Motor neuron (in vitro differentiated cells): Measurements from ENCODE around the gene KRT81. TPM values are rescaled to one million over a fixed set of nuclear protein-coding genes. Genes with fewer than 3 reads are reported as not detected.
"Not testable (repeated sequence)": the region's sequence is repeated elsewhere in the genome, so short reads cannot be mapped to it uniquely, and the experiment has no call there.

ENCODE experiments used
- ATAC-seq, 8 experiments: fragments of 200-7000 bp; cut with Tn5 transposase; replicated peaks in 6 of 8; 2 replicates each; pipeline ENCODE4 v1.8.0; 2021; ENCODE audit warnings: mild to moderate bottlenecking in 8 of 8, moderate library complexity in 8 of 8
- H3K27ac ChIP-seq, 2 donors: fragments of 250-450 bp; sonication (Bioruptor Pico); 2 replicates each; pipeline ENCODE4 v1.9.0; 2021; ENCODE audit warnings: antibody characterized with exemption in 2 of 2, mild to moderate bottlenecking in 2 of 2, moderate library complexity in 1 of 2
- H3K4me1 ChIP-seq, 2 donors: fragments of 250-450 bp; sonication (Bioruptor Pico); replicated peaks in 1 of 2; 2 replicates each; pipeline ENCODE4 v1.6.1; 2021; ENCODE audit warnings: antibody characterized with exemption in 2 of 2, mild to moderate bottlenecking in 2 of 2, moderate library complexity in 1 of 2
- H3K4me3 ChIP-seq, 5 donors: fragments of 250-450 bp; sonication (Bioruptor Pico); 2 replicates each; pipeline ENCODE4 v1.9.0; 2021; ENCODE audit warnings: antibody characterized with exemption in 5 of 5, mild to moderate bottlenecking in 5 of 5, moderate library complexity in 4 of 5
- WGBS, 10 experiments: fragments of 450-650 bp; shearing (Covaris generic); methylation state at CpG; one replicate each; pipeline ENCODE4 v1.0.0; 2022; 5-methylcytosine and 5-hydroxymethylcytosine counted together
- in situ Hi-C, 9 experiments: fragments of 400-800 bp; cut with MboI; loops; one replicate each; pipeline ENCODE4 v1.15.0; 2021; ENCODE audit warnings: low sequenced_read_pairs in 9 of 9, low pct_unique_long_range_greater_than_20kb in 2 of 9; ENCODE audit not compliant: unreplicated experiment in 9 of 9
- total RNA-seq, 8 experiments: library from RNA; unstranded; fragments of 300-600 nt; gene quantifications; 2 replicates each; pipeline versions ENCODE4 v1.2.3 to v1.2.4, GENCODE V29; 2022

The KRT81 gene
- total RNA-seq, 8 experiments from 2014 or later, result 0.49 to 0.58 TPM; not detected in 6

GRCh38 chr12:52324153-52324444 lies 32.8 kb upstream of the KRT81 start:
- 60 to 72% methylated on average over 1 to 3 of the region's 3 CpGs; no CpG with 5 or more reads in 8 of the 10 experiments for WGBS, 10 experiments
- H3K27ac ChIP-seq, result no peak overlapping the region
- no peak overlapping the region for H3K4me3 ChIP-seq
- in situ Hi-C loops, result loop anchor here in 2 of 9 experiments (10.0 kb wide), 1 partner anchor 169 kb away; no protein-coding TSS in a partner anchor
- H3K4me1 ChIP-seq, result no peaks in the 10 kb centered on the region
- ATAC-seq, result no peak

- Histone ChIP-seq H3K4me1 (no peaks in the 10 kb centered on the region), H3K27ac (no peak overlapping the region), H3K4me3 (no peak overlapping the region)
- no peak for ATAC-seq
- in situ Hi-C loops, result loop anchor here in 2 of 9 experiments (10.0 kb wide), 1 partner anchor 169 kb away; no protein-coding TSS in a partner anchor
- 49 to 100% (median 80%) methylated on average over 1 to 6 of the region's 10 CpGs; no CpG with 5 or more reads in 2 of the 10 experiments for whole genome bisulfite sequencing, 10 experiments
These were observed 32.2 kb upstream of the KRT81 start for GRCh38 chr12:52323416-52324152.

GRCh38 chr12:52323001-52323400 lies 31.7 kb upstream of the KRT81 start:
- Histone ChIP-seq H3K27ac (no peak overlapping the region), H3K4me3 (no peak overlapping the region), H3K4me1 (no peaks in the 10 kb centered on the region)
- in situ Hi-C loops, result loop anchor here in 2 of 9 experiments (10.0 kb wide), 1 partner anchor 168 kb away; no protein-coding TSS in a partner anchor
- 60% methylated on average over 1 of the region's 1 CpG; no CpG with 5 or more reads in 8 of the 10 experiments for WGBS, 10 experiments
- ATAC-seq, result no peak

DNA sequence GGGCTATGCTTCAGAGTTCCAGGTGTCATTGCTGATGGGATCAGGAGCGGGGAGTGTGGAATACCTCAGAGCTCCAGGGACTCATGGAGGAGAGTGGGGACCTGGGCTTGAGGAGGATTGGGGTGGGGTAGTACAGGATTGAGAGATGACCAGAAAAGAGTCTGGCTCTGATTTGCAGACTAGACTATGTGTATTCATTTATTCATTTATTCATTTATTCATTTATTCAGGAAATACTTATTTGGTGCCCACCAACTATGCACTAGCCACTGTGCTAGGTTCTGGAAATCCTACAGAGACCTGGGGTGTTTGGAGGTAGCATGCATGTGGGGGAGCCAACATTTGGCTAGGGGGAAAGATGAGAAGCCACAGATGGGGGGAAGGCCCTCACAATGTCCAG lies 30.7 kb upstream of the KRT81 start:
- H3K4me3 ChIP-seq, result no peak overlapping the region
- ATAC-seq, result peak in 3 of 8 experiments; percentile 49 to 93 (median 88)
- no peak overlapping the region for H3K27ac ChIP-seq
- in situ Hi-C loops, result loop anchor here in 2 of 9 experiments (10.0 kb wide), 1 partner anchor 167 kb away; no protein-coding TSS in a partner anchor
- H3K4me1 ChIP-seq, result no peaks in the 10 kb centered on the region
- 57 to 80% (median 60%) methylated on average over 1 of the region's 1 CpG; no CpG with 5 or more reads in 7 of the 10 experiments for WGBS, 10 experiments

- Histone ChIP-seq H3K4me3 (no peak overlapping the region), H3K27ac (no peak overlapping the region), H3K4me1 (no peaks in the 10 kb centered on the region)
- no peak for ATAC-seq
- WGBS, 10 experiments, result 40 to 77% (median 60%) methylated on average over 1 to 3 of the region's 4 CpGs; no CpG with 5 or more reads in 7 of the 10 experiments
- in situ Hi-C loops, result loop anchor here in 2 of 9 experiments (10.0 kb wide), 1 partner anchor 167 kb away; no protein-coding TSS in a partner anchor
These were observed 30.1 kb upstream of the KRT81 start for GRCh38 chr12:52321418-52321817.

DNA sequence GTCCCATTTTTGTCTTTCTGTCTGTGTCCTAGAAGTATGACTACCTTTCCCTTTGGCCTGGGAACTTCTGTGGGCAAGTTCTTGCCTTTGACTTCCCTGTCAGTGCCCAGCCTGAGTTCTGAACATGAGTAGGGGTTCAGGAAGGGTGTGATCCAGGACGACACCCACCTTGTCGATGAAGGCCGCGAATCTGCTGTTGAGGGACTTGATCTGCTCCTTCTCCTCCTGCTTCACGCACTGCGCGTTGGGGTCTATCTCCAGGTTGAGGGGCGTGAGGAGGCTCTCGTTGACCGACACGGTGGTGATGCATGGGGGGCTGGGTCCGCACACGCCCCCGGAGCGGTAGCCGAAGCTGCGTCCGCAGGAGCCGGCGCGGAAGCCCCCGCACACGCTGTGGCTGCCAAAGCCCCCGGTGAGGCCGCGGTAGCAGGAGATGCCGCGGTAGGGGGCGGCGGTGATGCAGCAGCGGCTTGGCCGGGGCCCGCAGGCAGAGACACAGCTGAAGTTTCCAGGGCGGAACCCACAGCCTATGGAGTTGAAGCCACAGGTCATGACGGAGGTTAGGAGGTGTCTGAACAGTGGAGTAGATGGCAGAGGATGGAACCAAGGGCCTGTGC lies 29.6 kb upstream of the KRT81 start, which contains the start of gene KRT83:
TSS of gene KRT83 (minus strand) at position 615 of the 617 bp plus-strand sequence. CDS start at position 552, 63 bp downstream.
- WGBS, 10 experiments, result 75 to 100% (median 86%) methylated on average over 2 to 8 of the region's 35 CpGs; no CpG with 5 or more reads in 6 of the 10 experiments
- H3K27ac ChIP-seq, result no peak within 1 kb of the TSS
- in situ Hi-C loops, result loop anchor here in 2 of 9 experiments (10.0 kb wide), 1 partner anchor 166 kb away; no protein-coding TSS in a partner anchor

DNA sequence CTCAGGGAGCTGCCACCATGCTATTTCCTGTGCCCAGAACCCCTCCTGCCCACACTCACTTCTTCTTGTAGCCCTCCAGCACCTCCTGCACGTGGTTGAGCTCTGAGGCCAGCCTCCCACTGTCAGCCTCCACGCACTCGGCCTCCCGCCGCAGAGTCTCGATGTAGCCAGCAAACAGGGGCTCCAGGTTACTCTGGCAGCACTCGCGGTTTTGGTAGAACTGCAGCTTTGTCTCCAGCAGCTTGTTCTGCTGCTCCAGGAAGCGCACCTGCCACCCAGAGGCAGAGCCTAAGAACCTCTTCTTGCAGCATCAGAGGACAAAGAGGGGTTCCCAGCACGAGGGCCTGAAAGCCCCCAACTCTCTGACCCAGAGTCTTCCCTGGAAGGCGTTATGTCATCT lies 27.8 kb upstream of the KRT81 start:
- no peaks in the 10 kb centered on the region for H3K4me1 ChIP-seq
- in situ Hi-C loops, result no loop called here
- H3K4me3 ChIP-seq, result no peak overlapping the region
- no peak overlapping the region for H3K27ac ChIP-seq
- 47 to 74% methylated on average over 3 to 8 of the region's 11 CpGs; no CpG with 5 or more reads in 8 of the 10 experiments for WGBS, 10 experiments
- no peak for ATAC-seq

More for the DNA sequence above, 29.6 kb upstream of the KRT81 start, which contains the start of gene KRT83:
- no peaks in the 10 kb centered on the region for H3K4me1 ChIP-seq
- H3K4me3 ChIP-seq, result no peak within 1 kb of the TSS
- ATAC-seq, result no peak

GRCh38 chr12:52318241-52318990 lies 27.1 kb upstream of the KRT81 start:
- ATAC-seq, result no peak
- 60 to 100% (median 79%) methylated on average over 1 to 6 of the region's 11 CpGs; no CpG with 5 or more reads in 2 of the 10 experiments for WGBS, 10 experiments
- no peaks in the 10 kb centered on the region for H3K4me1 ChIP-seq
- in situ Hi-C loops, result no loop called here
- no peak overlapping the region for H3K4me3 ChIP-seq
- H3K27ac ChIP-seq, result no peak overlapping the region

GRCh38 chr12:52317468-52318052 lies 26.2 kb upstream of the KRT81 start:
- ATAC-seq, result no peak
- WGBS, 10 experiments, result 40 to 83% (median 72%) methylated on average over 1 to 8 of the region's 12 CpGs; no CpG with 5 or more reads in 4 of the 10 experiments
- Histone ChIP-seq H3K27ac (no peak overlapping the region), H3K4me1 (no peaks in the 10 kb centered on the region), H3K4me3 (no peak overlapping the region)
- in situ Hi-C loops, result no loop called here

DNA sequence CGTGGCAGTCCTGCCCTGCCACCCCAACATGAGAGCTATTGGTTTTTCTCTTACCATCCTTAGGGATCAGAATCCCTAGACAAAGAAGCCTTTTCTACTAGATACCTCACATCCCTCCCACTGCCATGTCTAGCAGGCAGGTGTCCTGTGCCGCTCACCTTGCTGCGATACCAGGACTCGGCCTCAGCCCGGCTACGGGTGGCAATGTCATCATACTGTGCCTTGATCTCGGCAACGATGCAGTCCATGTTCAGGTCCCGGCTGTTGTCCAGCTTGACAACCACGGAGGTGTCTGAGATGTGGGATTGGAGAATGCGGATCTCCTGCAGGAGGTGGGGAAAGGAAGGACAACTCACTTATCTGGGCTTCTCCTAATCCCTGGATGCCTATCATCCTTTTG lies 25.4 kb upstream of the KRT81 start:
- no peak for ATAC-seq
- Histone ChIP-seq H3K27ac (no peak overlapping the region), H3K4me3 (no peak overlapping the region), H3K4me1 (no peaks in the 10 kb centered on the region)
- 40 to 100% (median 71%) methylated on average over 1 to 4 of the region's 11 CpGs; no CpG with 5 or more reads in 5 of the 10 experiments for WGBS, 10 experiments
- in situ Hi-C loops, result no loop called here

DNA sequence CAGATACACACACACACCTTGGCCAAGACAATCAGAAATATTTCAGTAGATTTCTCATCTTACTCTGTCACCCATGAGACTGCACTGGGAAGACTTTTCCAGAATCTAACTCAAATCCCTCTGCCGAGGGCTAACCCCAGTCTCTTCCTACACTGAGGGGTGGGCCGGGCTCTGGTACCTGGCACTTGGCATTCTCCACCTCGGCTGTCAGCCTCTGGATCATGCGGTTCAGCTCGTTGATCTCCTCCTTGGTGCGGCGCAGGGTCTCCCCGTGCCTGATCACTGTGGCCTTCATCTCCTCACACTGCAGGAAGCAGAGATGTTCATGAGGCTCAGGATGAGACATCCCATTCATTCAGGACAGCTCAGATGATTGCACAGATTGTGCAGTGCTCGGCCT lies 25.0 kb upstream of the KRT81 start:
- in situ Hi-C loops, result no loop called here
- H3K4me1 ChIP-seq, result no peaks in the 10 kb centered on the region
- no peak overlapping the region for H3K27ac ChIP-seq
- no peak overlapping the region for H3K4me3 ChIP-seq
- WGBS, 10 experiments, result 29 to 77% (median 51%) methylated on average over 1 to 5 of the region's 9 CpGs; no CpG with 5 or more reads in 6 of the 10 experiments
- ATAC-seq, result no peak

- 4 to 40% (median 40%) methylated on average over 1 to 3 of the region's 9 CpGs; no CpG with 5 or more reads in 7 of the 10 experiments for WGBS, 10 experiments
- H3K4me3 ChIP-seq, H3K27ac ChIP-seq, H3K4me1 ChIP-seq, in situ Hi-C loops: not testable (repeated sequence)
- ATAC-seq, result peak in 1 of 8 experiments; percentile 33
These were observed 24.4 kb upstream of the KRT81 start for GRCh38 chr12:52315721-52316120.
